ENCODE data around the gene WDR91. TPM values are rescaled to one million over a fixed set of nuclear protein-coding genes. Genes with fewer than 3 reads are reported as not detected.

Gene WDR91
- total RNA-seq, 1 experiment from 2014 or later = 7.0 TPM

DNA sequence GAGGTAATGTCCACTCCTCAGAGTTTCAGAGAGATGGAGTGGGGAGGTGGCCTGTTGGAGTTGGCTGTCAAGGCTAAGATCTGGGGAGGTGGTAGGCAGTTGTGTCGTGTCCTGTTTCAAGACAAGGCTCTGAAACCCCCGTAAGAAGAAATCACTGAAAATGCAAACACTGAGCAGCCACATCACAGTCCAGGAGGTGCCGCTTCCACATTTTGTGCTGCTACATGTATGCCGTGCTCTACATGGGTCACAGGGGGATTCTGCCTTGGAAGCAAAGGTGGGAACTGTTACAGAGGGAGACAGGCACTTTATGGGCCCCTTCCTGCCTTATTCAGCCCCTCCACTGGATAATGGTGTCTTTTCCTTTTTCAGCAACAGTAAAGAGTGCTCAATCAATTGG, 11.9 kb downstream of the WDR91 start:
- BruUV-seq (replicated peaks) = no TSS peak
- intact Hi-C loops (cut with micrococcal nuclease; ENCODE audit: unreplicated experiment) = no loop called here
- no peak for DNase-seq (ENCODE audit: low spot score)
- Histone ChIP-seq H3K4me3 (ENCODE audit: low read depth, low read length, poor library complexity, severe bottlenecking) (no peak overlapping the region), H3K9me3 (ENCODE audit: low read depth, low read length, poor library complexity, severe bottlenecking) (no peaks in the 10 kb centered on the region), H3K27me3 (replicated peaks; ENCODE audit: insufficient read depth, low read depth, low read length, poor library complexity) (no peaks in the 10 kb centered on the region), H3K27ac (ENCODE audit: low read depth, low read length, poor library complexity, severe bottlenecking) (no peak overlapping the region), H3K36me3 (ENCODE audit: insufficient read depth, low read length, poor library complexity, severe bottlenecking) (no peaks in the 10 kb centered on the region), H3K4me1 (ENCODE audit: insufficient read depth, low read length, poor library complexity, severe bottlenecking) (no peaks in the 10 kb centered on the region)
- POLR2A ChIA-PET (ENCODE audit: low non-redundant PET) = no interaction called here
- TF ChIP-seq EZH2 (IDR thresholded peaks at IDR 0.05; ENCODE audit: borderline replicate concordance, low read depth, low read length, poor library complexity, severe bottlenecking) = no peak
- TF ChIP-seq, protein P1, sequence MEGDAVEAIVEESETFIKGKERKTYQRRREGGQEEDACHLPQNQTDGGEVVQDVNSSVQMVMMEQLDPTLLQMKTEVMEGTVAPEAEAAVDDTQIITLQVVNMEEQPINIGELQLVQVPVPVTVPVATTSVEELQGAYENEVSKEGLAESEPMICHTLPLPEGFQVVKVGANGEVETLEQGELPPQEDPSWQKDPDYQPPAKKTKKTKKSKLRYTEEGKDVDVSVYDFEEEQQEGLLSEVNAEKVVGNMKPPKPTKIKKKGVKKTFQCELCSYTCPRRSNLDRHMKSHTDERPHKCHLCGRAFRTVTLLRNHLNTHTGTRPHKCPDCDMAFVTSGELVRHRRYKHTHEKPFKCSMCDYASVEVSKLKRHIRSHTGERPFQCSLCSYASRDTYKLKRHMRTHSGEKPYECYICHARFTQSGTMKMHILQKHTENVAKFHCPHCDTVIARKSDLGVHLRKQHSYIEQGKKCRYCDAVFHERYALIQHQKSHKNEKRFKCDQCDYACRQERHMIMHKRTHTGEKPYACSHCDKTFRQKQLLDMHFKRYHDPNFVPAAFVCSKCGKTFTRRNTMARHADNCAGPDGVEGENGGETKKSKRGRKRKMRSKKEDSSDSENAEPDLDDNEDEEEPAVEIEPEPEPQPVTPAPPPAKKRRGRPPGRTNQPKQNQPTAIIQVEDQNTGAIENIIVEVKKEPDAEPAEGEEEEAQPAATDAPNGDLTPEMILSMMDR (conservative IDR thresholded peaks at IDR 0.05; ENCODE audit: low read depth, low read length) = no peak
- CTCF ChIA-PET = no interaction called here

DNA sequence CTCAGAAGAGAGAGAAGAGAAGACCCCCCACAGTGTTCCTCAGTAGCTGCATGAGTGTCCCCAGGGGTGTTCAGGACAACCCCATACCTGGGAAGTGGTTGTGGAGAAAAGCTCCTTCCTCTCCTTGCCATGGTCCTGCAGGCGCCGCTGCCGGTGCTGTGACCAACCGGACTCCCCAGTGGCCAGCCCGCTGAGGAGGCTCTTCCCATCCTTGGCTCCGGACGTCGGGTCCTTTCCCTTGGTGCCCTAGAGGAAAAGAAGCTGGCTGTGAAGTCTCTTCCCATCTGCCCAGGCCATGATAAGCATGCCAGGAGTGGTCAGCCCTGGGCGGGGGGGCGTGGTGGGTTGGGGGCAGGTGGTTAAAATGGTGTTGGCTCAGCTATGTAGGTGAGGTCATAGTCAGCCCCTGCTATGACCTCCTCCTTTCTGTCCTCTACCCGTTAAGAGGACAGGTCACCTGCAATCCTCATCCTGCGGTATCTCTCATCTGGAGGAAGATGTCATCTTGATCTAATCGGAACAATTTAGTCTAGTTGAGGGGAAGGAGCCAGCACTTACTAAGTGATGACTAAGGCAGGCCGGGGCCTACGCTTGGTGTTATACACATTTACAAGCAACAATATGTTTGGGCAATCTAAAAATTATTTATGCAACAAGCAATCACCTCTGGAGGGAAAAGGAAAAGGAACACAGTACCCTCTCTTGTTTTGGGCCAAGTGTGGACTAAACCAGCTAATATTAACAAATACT, 13.2 kb downstream of the WDR91 start:
- POLR2A ChIA-PET (ENCODE audit: low non-redundant PET) = no interaction called here
- no peak overlapping the region for H3K27ac ChIP-seq (ENCODE audit: low read depth, low read length, poor library complexity, severe bottlenecking)
- H3K9me3 ChIP-seq (ENCODE audit: low read depth, low read length, poor library complexity, severe bottlenecking) = no peaks in the 10 kb centered on the region
- H3K4me1 ChIP-seq (ENCODE audit: insufficient read depth, low read length, poor library complexity, severe bottlenecking) = no peaks in the 10 kb centered on the region
- TF ChIP-seq EZH2 (IDR thresholded peaks at IDR 0.05; ENCODE audit: borderline replicate concordance, low read depth, low read length, poor library complexity, severe bottlenecking) = no peak
- TF ChIP-seq, protein P1 (conservative IDR thresholded peaks at IDR 0.05; ENCODE audit: low read depth, low read length) = no peak
- CTCF ChIA-PET = no interaction called here
- H3K36me3 ChIP-seq (ENCODE audit: insufficient read depth, low read length, poor library complexity, severe bottlenecking) = no peaks in the 10 kb centered on the region
- no TSS peak for BruUV-seq (replicated peaks)
- intact Hi-C loops (cut with micrococcal nuclease; ENCODE audit: unreplicated experiment) = no loop called here
- H3K4me3 ChIP-seq (ENCODE audit: low read depth, low read length, poor library complexity, severe bottlenecking) = no peak overlapping the region
- no peak for DNase-seq (ENCODE audit: low spot score)
- H3K27me3 ChIP-seq (replicated peaks; ENCODE audit: insufficient read depth, low read depth, low read length, poor library complexity) = no peaks in the 10 kb centered on the region

DNA sequence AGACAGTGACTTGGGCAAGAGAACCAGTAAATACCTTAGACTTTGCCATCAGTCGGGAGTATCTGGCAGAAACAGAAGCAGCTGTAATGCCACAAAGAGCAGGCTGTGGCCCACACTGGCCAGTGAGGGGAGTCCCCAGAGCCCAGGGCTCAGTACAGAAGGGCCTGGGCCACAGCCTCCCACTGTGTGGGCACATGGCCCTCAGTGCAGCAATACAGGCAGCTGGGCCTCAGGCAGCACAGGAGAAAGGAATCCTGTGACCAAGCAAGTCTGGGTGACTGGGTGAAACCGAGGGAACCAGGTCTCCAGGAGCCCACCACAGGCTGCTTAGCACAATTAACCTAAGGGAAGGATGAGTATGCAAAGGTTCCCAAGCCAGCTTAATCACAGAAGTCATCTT, 14.0 kb downstream of the WDR91 start:
- no TSS peak for BruUV-seq (replicated peaks)
- POLR2A ChIA-PET (ENCODE audit: low non-redundant PET) = no interaction called here
- intact Hi-C loops (cut with micrococcal nuclease; ENCODE audit: unreplicated experiment) = no loop called here
- no peaks in the 10 kb centered on the region for H3K4me1 ChIP-seq (ENCODE audit: insufficient read depth, low read length, poor library complexity, severe bottlenecking)
- no peaks in the 10 kb centered on the region for H3K9me3 ChIP-seq (ENCODE audit: low read depth, low read length, poor library complexity, severe bottlenecking)
- no peak for TF ChIP-seq EZH2 (IDR thresholded peaks at IDR 0.05; ENCODE audit: borderline replicate concordance, low read depth, low read length, poor library complexity, severe bottlenecking)
- TF ChIP-seq, protein P1 (conservative IDR thresholded peaks at IDR 0.05; ENCODE audit: low read depth, low read length) = no peak
- CTCF ChIA-PET = no interaction called here
- H3K27me3 ChIP-seq (replicated peaks; ENCODE audit: insufficient read depth, low read depth, low read length, poor library complexity) = no peaks in the 10 kb centered on the region
- H3K36me3 ChIP-seq (ENCODE audit: insufficient read depth, low read length, poor library complexity, severe bottlenecking) = no peaks in the 10 kb centered on the region
- H3K4me3 ChIP-seq (ENCODE audit: low read depth, low read length, poor library complexity, severe bottlenecking) = no peak overlapping the region
- H3K27ac ChIP-seq (ENCODE audit: low read depth, low read length, poor library complexity, severe bottlenecking) = no peak overlapping the region
- DNase-seq (ENCODE audit: low spot score) = no peak

Data from A673 (cell line).